Measurements from ENCODE around the gene SORT1. TPM values are rescaled to one million over a fixed set of nuclear protein-coding genes. Genes with fewer than 3 reads are reported as not detected.
A peak's percentile ranks its signal among the peaks of the same experiment; 100 is the strongest.

Gene SORT1
- total RNA-seq, 1 experiment from 2014 or later: 13.3 TPM

DNA sequence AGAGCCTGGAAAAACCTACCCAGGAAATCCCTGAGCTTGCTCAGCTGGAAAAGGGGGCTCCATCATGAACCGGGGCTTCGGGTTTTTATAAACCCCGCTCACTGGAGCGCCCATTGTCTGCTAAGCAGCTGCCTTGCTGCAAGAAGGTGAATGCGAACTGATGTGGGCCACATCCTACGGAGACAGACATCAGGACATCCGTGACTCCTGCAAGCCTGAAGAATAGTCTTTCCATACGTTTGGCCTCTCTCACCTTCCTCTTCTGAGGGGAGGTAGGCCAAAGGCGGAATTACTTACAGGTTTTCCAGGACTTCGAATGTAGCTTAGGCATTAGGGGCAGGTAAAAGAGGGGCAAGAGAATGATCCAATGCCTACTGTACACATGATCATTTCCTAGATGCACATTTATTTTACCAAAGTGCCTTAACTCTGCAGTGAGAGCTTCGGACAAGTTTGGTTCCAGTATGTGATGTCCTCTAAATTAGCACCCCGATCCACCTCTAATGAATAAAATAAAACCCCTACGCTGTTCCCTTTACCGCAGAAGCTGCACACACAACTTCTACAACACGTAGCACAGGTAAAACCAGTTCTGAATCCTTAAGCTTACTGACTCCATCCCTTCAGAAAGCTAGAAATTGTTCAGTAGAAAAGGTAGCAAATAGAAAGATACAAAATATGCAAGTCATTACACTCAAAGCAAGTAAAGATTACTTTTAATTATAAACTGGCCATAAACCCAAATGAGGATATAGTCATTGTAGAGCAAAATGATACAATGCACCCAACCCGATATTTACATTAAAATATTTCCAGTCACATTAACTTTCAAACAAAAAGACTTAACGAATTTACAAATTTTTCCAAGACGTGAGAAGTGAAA is 866 bp upstream of the SORT1 start:
- no TSS peak for BruUV-seq (replicated peaks)
- peaks cover 29% of the 10 kb centered on the region for H3K36me3 Mint-ChIP-seq (ENCODE audit: insufficient read depth, unreplicated experiment)
- POLR2A ChIA-PET: interaction anchor here (0.6 to 5.1 kb wide), 25 partner anchors 8 to 298 kb away, joined by 3 to 35 read pairs (median 4); partner anchors contain the start of genes ATXN7L2, CELSR2, PSMA5 and PSRC1
- no peaks in the 10 kb centered on the region for H3K9me3 Mint-ChIP-seq (ENCODE audit: unreplicated experiment)
- H3K4me1 Mint-ChIP-seq (ENCODE audit: insufficient read depth, unreplicated experiment): peaks cover 15% of the 10 kb centered on the region
- intact Hi-C loops (cut with micrococcal nuclease): loop anchor here (1.0 to 10.0 kb wide), 4 partner anchors 121 to 284 kb away; partner anchors contain the start of gene ELAPOR1
- TF ChIP-seq, protein P1, sequence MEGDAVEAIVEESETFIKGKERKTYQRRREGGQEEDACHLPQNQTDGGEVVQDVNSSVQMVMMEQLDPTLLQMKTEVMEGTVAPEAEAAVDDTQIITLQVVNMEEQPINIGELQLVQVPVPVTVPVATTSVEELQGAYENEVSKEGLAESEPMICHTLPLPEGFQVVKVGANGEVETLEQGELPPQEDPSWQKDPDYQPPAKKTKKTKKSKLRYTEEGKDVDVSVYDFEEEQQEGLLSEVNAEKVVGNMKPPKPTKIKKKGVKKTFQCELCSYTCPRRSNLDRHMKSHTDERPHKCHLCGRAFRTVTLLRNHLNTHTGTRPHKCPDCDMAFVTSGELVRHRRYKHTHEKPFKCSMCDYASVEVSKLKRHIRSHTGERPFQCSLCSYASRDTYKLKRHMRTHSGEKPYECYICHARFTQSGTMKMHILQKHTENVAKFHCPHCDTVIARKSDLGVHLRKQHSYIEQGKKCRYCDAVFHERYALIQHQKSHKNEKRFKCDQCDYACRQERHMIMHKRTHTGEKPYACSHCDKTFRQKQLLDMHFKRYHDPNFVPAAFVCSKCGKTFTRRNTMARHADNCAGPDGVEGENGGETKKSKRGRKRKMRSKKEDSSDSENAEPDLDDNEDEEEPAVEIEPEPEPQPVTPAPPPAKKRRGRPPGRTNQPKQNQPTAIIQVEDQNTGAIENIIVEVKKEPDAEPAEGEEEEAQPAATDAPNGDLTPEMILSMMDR (IDR thresholded peaks at IDR 0.05; ENCODE audit: unreplicated experiment): no peak
- no peaks in the 10 kb centered on the region for H3K27me3 Mint-ChIP-seq (ENCODE audit: insufficient read depth, unreplicated experiment)
- no peak for DNase-seq (ENCODE audit: unreplicated experiment)
- H3K27ac Mint-ChIP-seq (ENCODE audit: low read depth, unreplicated experiment): no peak overlapping the region
- CTCF ChIA-PET: interaction anchor here (0.5 to 6.5 kb wide), 44 partner anchors 8 to 310 kb away, joined by 3 to 102 read pairs (median 5); partner anchors contain the start of genes MYBPHL and PSRC1
- H3K4me3 Mint-ChIP-seq (ENCODE audit: unreplicated experiment): peak overlapping the region; percentile 78

DNA sequence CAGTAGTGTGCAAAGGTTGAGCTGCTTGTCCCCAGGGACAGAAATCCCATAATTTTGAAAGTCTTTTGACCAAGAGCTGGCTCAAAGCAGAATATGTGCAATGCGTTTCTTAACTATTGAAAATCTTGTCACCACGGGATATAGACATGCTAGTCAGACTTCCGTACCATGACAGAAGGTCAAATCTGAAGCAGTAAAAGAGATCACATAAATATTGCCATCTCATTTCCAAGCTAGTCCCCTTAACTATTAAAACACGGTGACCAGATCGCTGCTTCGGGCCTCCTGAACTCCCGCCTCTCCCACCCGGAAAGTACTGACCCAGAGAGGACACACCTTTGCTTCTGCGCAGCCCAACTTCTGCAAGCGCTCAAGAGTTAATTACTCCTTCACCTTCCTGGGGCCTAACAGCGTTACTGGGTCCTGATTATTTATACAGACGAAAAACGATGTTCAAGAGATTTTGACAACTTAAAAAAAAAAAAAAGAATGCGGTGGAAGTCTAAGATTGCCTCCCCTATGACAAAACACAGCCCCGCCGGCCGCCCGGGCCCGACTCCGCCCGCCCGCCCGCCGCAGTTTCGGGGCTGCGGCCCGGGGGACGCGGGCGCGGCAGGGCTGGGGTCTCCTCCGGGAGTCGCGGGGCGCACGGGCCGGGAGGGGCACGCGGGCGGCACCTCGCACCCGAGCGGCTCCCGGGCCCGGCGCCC is 692 bp downstream of the SORT1 start:
- Mint-ChIP-seq H3K4me3 (ENCODE audit: unreplicated experiment) (peak overlapping the region; percentile 78), H3K9me3 (ENCODE audit: unreplicated experiment) (no peaks in the 10 kb centered on the region), H3K36me3 (ENCODE audit: insufficient read depth, unreplicated experiment) (peaks cover 13% of the 10 kb centered on the region), H3K27me3 (ENCODE audit: insufficient read depth, unreplicated experiment) (no peaks in the 10 kb centered on the region), H3K4me1 (ENCODE audit: insufficient read depth, unreplicated experiment) (peaks cover 31% of the 10 kb centered on the region), H3K27ac (ENCODE audit: low read depth, unreplicated experiment) (no peak overlapping the region)
- DNase-seq (ENCODE audit: unreplicated experiment): no peak
- POLR2A ChIA-PET: interaction anchor here (0.6 to 5.1 kb wide), 13 partner anchors 7 to 199 kb away, joined by 3 to 35 read pairs (median 12); partner anchors contain the start of genes CELSR2, PSMA5, PSRC1 and SARS1
- intact Hi-C loops (cut with micrococcal nuclease): loop anchor here (10.0 kb wide), 1 partner anchor 282 kb away; the partner anchor contains the start of gene ELAPOR1
- BruUV-seq (replicated peaks): no TSS peak
- CTCF ChIA-PET: interaction anchor here (0.6 to 6.5 kb wide), 9 partner anchors 14 to 229 kb away, joined by 3 to 102 read pairs (median 5); partner anchors contain the start of gene PSRC1
- TF ChIP-seq, protein P1 (IDR thresholded peaks at IDR 0.05; ENCODE audit: unreplicated experiment): no peak

DNA sequence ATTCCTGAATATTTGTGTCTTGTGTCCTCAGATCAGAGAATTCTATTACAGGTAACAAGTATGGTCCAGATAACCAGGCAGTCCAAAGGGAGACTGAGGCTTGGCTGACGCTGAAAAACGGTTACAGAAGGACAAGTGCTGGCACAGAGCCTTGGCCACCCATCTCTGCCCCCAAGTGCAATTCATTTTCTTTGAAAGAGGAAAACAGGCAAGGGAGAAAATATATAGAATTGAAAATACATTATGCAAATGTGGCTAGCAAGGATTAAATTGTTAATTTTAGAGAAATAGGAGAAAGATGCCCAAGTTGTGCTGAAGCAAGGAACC is 1.2 kb downstream of the SORT1 start:
- Mint-ChIP-seq H3K4me1 (ENCODE audit: insufficient read depth, unreplicated experiment) (peaks cover 35% of the 10 kb centered on the region), H3K4me3 (ENCODE audit: unreplicated experiment) (peak overlapping the region; percentile 78), H3K27ac (ENCODE audit: low read depth, unreplicated experiment) (peak overlapping the region; percentile 28), H3K27me3 (ENCODE audit: insufficient read depth, unreplicated experiment) (no peaks in the 10 kb centered on the region), H3K36me3 (ENCODE audit: insufficient read depth, unreplicated experiment) (peaks cover 8% of the 10 kb centered on the region), H3K9me3 (ENCODE audit: unreplicated experiment) (no peaks in the 10 kb centered on the region)
- POLR2A ChIA-PET: interaction anchor here (0.7 to 5.0 kb wide), 7 partner anchors 10 to 183 kb away, joined by 4 to 27 read pairs (median 6); partner anchors contain the start of genes CELSR2, PSMA5 and SARS1
- TF ChIP-seq, protein P1 (IDR thresholded peaks at IDR 0.05; ENCODE audit: unreplicated experiment): no peak
- intact Hi-C loops (cut with micrococcal nuclease): loop anchor here (10.0 kb wide), 1 partner anchor 282 kb away; the partner anchor contains the start of gene ELAPOR1
- BruUV-seq (replicated peaks): no TSS peak
- CTCF ChIA-PET: interaction anchor here (0.6 to 6.5 kb wide), 11 partner anchors 14 to 274 kb away, joined by 3 to 102 read pairs (median 4); partner anchors contain the start of gene PSRC1
- DNase-seq (ENCODE audit: unreplicated experiment): no peak
